Measurements from ENCODE around the gene FOXJ1.

FOXJ1 gene

GRCh38 chr17:76160896-76161528, 20.0 kb upstream of the FOXJ1 start:
- DNase-seq: no peak

- no peak for DNase-seq
Observed at GRCh38 chr17:76159157-76159556, 18.1 kb upstream of the FOXJ1 start.

GRCh38 chr17:76157759-76158158, 16.7 kb upstream of the FOXJ1 start:
- DNase-seq: no peak

- no peak for DNase-seq
Observed at GRCh38 chr17:76156662-76156991, 15.6 kb upstream of the FOXJ1 start.

GRCh38 chr17:76155988-76156661, 15.1 kb upstream of the FOXJ1 start:
- DNase-seq: no peak

GRCh38 chr17:76154936-76155845, 14.1 kb upstream of the FOXJ1 start:
- no peak for DNase-seq

- DNase-seq: no peak
Observed at GRCh38 chr17:76154292-76154691, 13.2 kb upstream of the FOXJ1 start.

- DNase-seq: no peak
Observed at GRCh38 chr17:76153640-76154039, 12.6 kb upstream of the FOXJ1 start.

- no peak for DNase-seq
Observed at GRCh38 chr17:76153202-76153601, 12.2 kb upstream of the FOXJ1 start.

GRCh38 chr17:76152591-76152990, 11.5 kb upstream of the FOXJ1 start:
- DNase-seq: no peak

- no peak for DNase-seq
Observed at GRCh38 chr17:76151896-76152454, 10.9 kb upstream of the FOXJ1 start.

- DNase-seq: no peak
Observed at GRCh38 chr17:76150712-76151622, 9.9 kb upstream of the FOXJ1 start.

- no peak for DNase-seq
Observed at GRCh38 chr17:76149214-76149613, 8.2 kb upstream of the FOXJ1 start.

GRCh38 chr17:76148015-76148326, 6.9 kb upstream of the FOXJ1 start:
- no peak for DNase-seq

- DNase-seq: no peak
Observed at GRCh38 chr17:76147211-76148014, 6.4 kb upstream of the FOXJ1 start.

GRCh38 chr17:76146053-76146851, 5.2 kb upstream of the FOXJ1 start:
- DNase-seq: no peak

GRCh38 chr17:76145231-76146052, 4.4 kb upstream of the FOXJ1 start:
- no peak for DNase-seq

- DNase-seq: no peak
Observed at GRCh38 chr17:76142585-76143041, 1.6 kb upstream of the FOXJ1 start.

- DNase-seq: no peak
Observed at GRCh38 chr17:76142039-76142584, 1.1 kb upstream of the FOXJ1 start.
